ENCODE measurements around the gene CRACR2A. TPM values are rescaled to one million over a fixed set of nuclear protein-coding genes. Genes with fewer than 3 reads are reported as not detected.

CRACR2A gene
- total and polyA plus RNA-seq, 2 of the 13 experiments (the other 11 are each of a cell fraction or from before 2014, with no cell fraction given), result 0.09 to 0.20 TPM

GRCh38 chr12:3720772-3721171 lies 32.1 kb downstream of the CRACR2A start (continued):
- TF ChIP-seq PHB2 (IDR thresholded peaks at IDR 0.05; ENCODE audit: partially characterized antibody), result no peak

DNA sequence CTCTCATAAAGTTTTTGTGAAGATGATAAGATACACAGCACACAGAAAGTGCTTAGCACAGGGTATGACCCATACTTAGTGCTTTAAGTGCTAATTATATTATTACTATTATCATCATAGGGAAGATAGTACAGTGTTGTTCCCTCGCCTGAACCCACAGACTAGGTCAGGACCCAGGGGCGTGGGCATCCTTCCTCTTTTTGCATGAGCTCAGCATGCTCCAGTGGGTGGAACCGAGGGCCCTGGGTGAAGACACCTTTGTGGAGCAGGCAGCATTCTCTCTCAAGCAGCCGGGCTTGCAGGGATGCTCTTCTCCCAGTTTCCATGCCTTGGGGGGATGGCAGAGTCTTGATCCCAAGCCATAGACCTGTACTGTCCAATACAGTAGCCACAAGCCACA lies 34.8 kb downstream of the CRACR2A start:
- Histone ChIP-seq H3K27ac (ENCODE audit: extremely low read length, insufficient read depth, low read length) (no peak overlapping the region), H2AFZ (ENCODE audit: low read length) (no peak overlapping the region), H3K9me3 (ENCODE audit: low read length) (peaks cover 13% of the 10 kb centered on the region), H3K36me3 (replicated peaks in 1 of 2; ENCODE audit: control insufficient read depth in 1 of 2, insufficient read depth in 2 of 2, low read length in 2 of 2) (no peaks in the 10 kb centered on the region), H3K4me3 (replicated peaks in 1 of 3; ENCODE audit: insufficient read depth in 1 of 3, low read depth in 2 of 3, low read length in 3 of 3) (no peak overlapping the region), H4K20me1 (ENCODE audit: insufficient read depth, low read length) (no peaks in the 10 kb centered on the region), H3K4me2 (ENCODE audit: low read depth, low read length) (no peak overlapping the region), H3K9ac (ENCODE audit: insufficient read depth, low read depth, low read length) (no peak overlapping the region), H3K79me2 (ENCODE audit: insufficient read depth, low read length) (no peaks in the 10 kb centered on the region), H3K27me3 (ENCODE audit: control insufficient read depth in 1 of 2, insufficient read depth in 2 of 2, low read length in 2 of 2) (no peaks in the 10 kb centered on the region; a peak in 1 of 5 replicates), H3K4me1 (ENCODE audit: insufficient read depth, low read length) (peaks cover 21% of the 10 kb centered on the region)
- DNase-seq (ENCODE audit: low spot score) (no peak), FAIRE-seq (no peak), ATAC-seq (no peak)
- ChIA-PET POLR2A (no interaction called here), CTCF (ENCODE audit: low intra/inter-chr PET ratio, low total read pairs) (no interaction called here)
- in situ Hi-C loops (cut with HindIII; ENCODE audit: extremely low pct_ligation_motif_present, low pct_unique_long_range_greater_than_20kb) (no loop called here), intact Hi-C loops (cut with micrococcal nuclease; ENCODE audit: unreplicated experiment) (no loop called here)
- no TSS peak for BruUV-seq (replicated peaks)
- 60% methylated on average over 3 of the region's 4 CpGs for WGBS (ENCODE audit: low lambda C conversion rate)
- TF ChIP-seq, protein P1, sequence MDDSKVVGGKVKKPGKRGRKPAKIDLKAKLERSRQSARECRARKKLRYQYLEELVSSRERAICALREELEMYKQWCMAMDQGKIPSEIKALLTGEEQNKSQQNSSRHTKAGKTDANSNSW (CRISPR knock-in tag; IDR thresholded peaks at IDR 0.05; ENCODE audit: borderline replicate concordance), result no peak
- TF ChIP-seq SNAPC5 (CRISPR knock-in tag; IDR thresholded peaks at IDR 0.05; ENCODE audit: borderline replicate concordance) (no peak), ZNF235 (CRISPR knock-in tag; IDR thresholded peaks at IDR 0.05; ENCODE audit: borderline replicate concordance) (no peak), ZNF432 (CRISPR knock-in tag; IDR thresholded peaks at IDR 0.05; ENCODE audit: borderline replicate concordance) (no peak), MTF1 (CRISPR knock-in tag; IDR thresholded peaks at IDR 0.05) (no peak), ZNF138 (CRISPR knock-in tag; IDR thresholded peaks at IDR 0.05; ENCODE audit: low read depth) (no peak), ZNF672 (CRISPR knock-in tag; IDR thresholded peaks at IDR 0.05) (no peak), STAT6 (CRISPR knock-in tag; IDR thresholded peaks at IDR 0.05; ENCODE audit: borderline replicate concordance) (no peak)
- TF ChIP-seq, protein P2, sequence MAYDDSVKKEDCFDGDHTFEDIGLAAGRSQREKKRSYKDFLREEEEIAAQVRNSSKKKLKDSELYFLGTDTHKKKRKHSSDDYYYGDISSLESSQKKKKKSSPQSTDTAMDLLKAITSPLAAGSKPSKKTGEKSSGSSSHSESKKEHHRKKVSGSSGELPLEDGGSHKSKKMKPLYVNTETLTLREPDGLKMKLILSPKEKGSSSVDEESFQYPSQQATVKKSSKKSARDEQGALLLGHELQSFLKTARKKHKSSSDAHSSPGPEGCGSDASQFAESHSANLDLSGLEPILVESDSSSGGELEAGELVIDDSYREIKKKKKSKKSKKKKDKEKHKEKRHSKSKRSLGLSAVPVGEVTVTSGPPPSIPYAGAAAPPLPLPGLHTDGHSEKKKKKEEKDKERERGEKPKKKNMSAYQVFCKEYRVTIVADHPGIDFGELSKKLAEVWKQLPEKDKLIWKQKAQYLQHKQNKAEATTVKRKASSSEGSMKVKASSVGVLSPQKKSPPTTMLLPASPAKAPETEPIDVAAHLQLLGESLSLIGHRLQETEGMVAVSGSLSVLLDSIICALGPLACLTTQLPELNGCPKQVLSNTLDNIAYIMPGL (CRISPR knock-in tag; IDR thresholded peaks at IDR 0.05; ENCODE audit: borderline replicate concordance in 1 of 2, low read depth in 1 of 2), result no peak
- TF ChIP-seq, protein P3, sequence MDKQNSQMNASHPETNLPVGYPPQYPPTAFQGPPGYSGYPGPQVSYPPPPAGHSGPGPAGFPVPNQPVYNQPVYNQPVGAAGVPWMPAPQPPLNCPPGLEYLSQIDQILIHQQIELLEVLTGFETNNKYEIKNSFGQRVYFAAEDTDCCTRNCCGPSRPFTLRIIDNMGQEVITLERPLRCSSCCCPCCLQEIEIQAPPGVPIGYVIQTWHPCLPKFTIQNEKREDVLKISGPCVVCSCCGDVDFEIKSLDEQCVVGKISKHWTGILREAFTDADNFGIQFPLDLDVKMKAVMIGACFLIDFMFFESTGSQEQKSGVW (CRISPR knock-in tag; IDR thresholded peaks at IDR 0.05; ENCODE audit: borderline replicate concordance), result no peak
- TF ChIP-seq, protein P4, sequence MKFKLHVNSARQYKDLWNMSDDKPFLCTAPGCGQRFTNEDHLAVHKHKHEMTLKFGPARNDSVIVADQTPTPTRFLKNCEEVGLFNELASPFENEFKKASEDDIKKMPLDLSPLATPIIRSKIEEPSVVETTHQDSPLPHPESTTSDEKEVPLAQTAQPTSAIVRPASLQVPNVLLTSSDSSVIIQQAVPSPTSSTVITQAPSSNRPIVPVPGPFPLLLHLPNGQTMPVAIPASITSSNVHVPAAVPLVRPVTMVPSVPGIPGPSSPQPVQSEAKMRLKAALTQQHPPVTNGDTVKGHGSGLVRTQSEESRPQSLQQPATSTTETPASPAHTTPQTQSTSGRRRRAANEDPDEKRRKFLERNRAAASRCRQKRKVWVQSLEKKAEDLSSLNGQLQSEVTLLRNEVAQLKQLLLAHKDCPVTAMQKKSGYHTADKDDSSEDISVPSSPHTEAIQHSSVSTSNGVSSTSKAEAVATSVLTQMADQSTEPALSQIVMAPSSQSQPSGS (CRISPR knock-in tag; IDR thresholded peaks at IDR 0.05), result no peak
- TF ChIP-seq, protein P5, sequence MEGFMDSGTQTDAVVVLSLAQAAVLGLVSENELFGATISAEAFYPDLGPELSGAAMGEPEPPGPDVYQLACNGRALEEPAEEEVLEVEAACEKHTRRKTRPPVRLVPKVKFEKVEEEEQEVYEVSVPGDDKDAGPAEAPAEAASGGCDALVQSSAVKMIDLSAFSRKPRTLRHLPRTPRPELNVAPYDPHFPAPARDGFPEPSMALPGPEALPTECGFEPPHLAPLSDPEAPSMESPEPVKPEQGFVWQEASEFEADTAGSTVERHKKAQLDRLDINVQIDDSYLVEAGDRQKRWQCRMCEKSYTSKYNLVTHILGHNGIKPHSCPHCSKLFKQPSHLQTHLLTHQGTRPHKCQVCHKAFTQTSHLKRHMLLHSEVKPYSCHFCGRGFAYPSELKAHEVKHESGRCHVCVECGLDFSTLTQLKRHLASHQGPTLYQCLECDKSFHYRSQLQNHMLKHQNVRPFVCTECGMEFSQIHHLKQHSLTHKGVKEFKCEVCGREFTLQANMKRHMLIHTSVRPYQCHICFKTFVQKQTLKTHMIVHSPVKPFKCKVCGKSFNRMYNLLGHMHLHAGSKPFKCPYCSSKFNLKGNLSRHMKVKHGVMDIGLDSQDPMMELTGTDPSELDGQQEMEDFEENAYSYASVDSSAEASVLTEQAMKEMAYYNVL (CRISPR knock-in tag; IDR thresholded peaks at IDR 0.05; ENCODE audit: borderline replicate concordance), result no peak

All from HepG2 (cell line).